Measurements from ENCODE around the gene WDR35. TPM values are rescaled to one million over a fixed set of nuclear protein-coding genes. Genes with fewer than 3 reads are reported as not detected.

The WDR35 gene
- total RNA-seq, 1 experiment from 2014 or later = 6.6 TPM

DNA sequence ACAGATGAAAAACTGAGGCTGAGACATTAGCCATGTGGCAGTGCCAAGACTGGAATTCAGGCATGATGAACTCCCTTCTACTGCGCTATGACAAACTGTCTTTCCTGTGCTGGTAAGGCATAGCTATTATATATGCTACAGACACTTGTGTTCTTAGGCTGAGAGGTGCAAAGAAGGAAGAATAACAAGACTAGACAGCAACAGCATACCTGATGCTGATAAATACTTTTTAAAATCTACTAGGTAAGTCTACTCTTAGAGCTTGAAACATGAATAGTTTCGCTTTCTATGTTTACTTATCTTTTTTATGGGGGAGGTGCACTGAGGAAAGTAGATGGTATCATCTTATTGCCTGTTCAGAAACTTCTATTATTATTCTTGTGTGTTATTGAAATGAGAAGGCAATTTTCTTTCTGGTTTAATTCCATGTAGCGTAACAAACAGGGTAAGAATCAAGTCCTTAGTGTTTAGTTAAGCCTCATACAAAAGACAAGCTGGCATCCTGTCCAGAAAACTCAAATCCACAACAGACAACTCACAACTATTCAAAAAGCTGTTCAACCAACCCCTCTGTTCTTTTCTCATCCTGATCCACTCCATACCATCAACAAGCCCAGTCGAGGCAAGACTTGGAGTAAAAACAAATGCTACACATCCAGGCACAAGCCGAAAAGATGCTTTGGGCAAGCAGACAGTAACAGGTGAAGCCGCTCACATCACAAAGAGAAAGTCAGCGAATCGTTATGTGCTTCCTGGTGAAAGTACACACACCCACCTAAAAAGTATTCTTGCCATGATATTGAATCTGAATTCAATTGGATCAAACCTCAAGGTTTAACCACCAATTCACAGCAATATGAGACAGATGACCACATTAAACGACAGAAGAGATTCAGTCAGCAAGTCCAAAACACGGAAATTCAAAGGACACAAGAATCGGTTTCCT lies 89.6 kb downstream of the WDR35 start:
- Histone ChIP-seq H3K27me3 (ENCODE audit: low read length) (no peaks in the 10 kb centered on the region), H3K79me2 (ENCODE audit: low read length) (peaks cover 55% of the 10 kb centered on the region), H3K36me3 (ENCODE audit: low read depth, low read length) (no peaks in the 10 kb centered on the region), H3K27ac (ENCODE audit: low read length) (peak overlapping the region; percentile 89; the same call in 1 of the 2 replicates), H3K9me2 (replicated peaks; ENCODE audit: low read length) (no peaks in the 10 kb centered on the region), H2AFZ (ENCODE audit: low read length) (peak overlapping the region; percentile 95), H3K9ac (ENCODE audit: low read length) (peak overlapping the region; percentile 96), H4K20me1 (ENCODE audit: low read length) (no peaks in the 10 kb centered on the region), H3K4me3 (ENCODE audit: low read length) (peak overlapping the region; percentile 85), H3K4me1 (ENCODE audit: insufficient read depth, low read length) (peaks cover 30% of the 10 kb centered on the region), H3K4me2 (ENCODE audit: low read length) (peak overlapping the region; percentile 98), H3F3A (ENCODE audit: low read length, unreplicated experiment) (no peaks in the 10 kb centered on the region), H3K9me3 (ENCODE audit: low read length) (no peaks in the 10 kb centered on the region)
- TF ChIP-seq EZH2phosphoT487 (IDR thresholded peaks at IDR 0.05; ENCODE audit: borderline replicate concordance, low read length) = no peak
- DNase-seq = peak; percentile 43
- BruUV-seq (replicated peaks) = no TSS peak
- intact Hi-C loops (cut with micrococcal nuclease) = loop anchor here (5.0 kb wide), 2 partner anchors 107 to 197 kb away; no protein-coding TSS in a partner anchor
- CTCF ChIA-PET = interaction anchor here (0.8 kb wide), 1 partner anchor 55 kb away, joined by 3 read pairs; no protein-coding TSS in a partner anchor
- peak; percentile 14; the same call in 1 of the 2 replicates for ATAC-seq
- POLR2A ChIA-PET (ENCODE audit: unreplicated experiment) = interaction anchor here (0.6 kb wide), 1 partner anchor 38 kb away, joined by 3 read pairs; no protein-coding TSS in a partner anchor

DNA sequence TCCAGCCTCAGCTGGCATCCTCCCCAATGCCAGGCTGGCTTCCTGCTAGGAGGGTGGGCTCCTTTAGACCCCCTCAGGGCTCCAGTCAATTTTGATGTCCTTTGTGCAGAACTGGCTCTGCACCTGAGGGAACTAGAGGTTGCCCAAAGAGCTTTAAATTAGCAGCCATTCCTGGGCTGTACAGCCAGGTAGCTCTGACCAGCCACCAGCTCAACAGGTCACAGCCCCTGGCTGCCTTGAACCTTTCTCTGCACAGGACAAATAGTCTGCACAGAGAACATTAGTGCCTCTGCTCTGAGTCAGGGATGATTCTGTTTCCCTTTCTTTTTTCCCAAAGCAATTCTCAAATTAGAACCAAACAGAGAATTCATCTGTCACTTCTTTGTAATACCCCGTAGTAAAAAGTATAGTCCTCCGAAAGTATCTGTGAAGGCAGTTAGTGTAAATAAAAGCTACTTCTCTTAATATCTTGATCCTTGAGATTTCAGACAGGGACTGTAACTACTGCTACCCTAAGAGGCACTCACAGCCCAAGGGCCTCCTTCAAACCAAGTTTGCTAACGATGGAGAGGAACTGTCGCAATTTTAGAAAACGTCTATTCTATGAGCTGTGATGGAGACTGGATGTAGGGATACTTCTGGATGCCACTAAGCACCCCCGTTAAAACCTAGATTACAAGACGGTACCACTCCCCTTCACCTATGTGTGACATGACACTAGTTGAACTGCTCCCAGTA lies 91.1 kb downstream of the WDR35 start:
- ATAC-seq = no peak; the same call in 1 of the 2 replicates
- H3K4me1 ChIP-seq (ENCODE audit: insufficient read depth, low read length) = peaks cover 30% of the 10 kb centered on the region
- BruUV-seq (replicated peaks) = no TSS peak
- ChIA-PET POLR2A (ENCODE audit: unreplicated experiment) (interaction anchor here (0.5 kb wide), 1 partner anchor 1370 kb away, joined by 3 read pairs; no protein-coding TSS in a partner anchor), CTCF (interaction anchor here (0.7 to 1.1 kb wide), 2 partner anchors 57 to 110 kb away, joined by 3 read pairs; no protein-coding TSS in a partner anchor)
- intact Hi-C loops (cut with micrococcal nuclease) = no loop called here
- TF ChIP-seq, protein P1, sequence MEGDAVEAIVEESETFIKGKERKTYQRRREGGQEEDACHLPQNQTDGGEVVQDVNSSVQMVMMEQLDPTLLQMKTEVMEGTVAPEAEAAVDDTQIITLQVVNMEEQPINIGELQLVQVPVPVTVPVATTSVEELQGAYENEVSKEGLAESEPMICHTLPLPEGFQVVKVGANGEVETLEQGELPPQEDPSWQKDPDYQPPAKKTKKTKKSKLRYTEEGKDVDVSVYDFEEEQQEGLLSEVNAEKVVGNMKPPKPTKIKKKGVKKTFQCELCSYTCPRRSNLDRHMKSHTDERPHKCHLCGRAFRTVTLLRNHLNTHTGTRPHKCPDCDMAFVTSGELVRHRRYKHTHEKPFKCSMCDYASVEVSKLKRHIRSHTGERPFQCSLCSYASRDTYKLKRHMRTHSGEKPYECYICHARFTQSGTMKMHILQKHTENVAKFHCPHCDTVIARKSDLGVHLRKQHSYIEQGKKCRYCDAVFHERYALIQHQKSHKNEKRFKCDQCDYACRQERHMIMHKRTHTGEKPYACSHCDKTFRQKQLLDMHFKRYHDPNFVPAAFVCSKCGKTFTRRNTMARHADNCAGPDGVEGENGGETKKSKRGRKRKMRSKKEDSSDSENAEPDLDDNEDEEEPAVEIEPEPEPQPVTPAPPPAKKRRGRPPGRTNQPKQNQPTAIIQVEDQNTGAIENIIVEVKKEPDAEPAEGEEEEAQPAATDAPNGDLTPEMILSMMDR (conservative IDR thresholded peaks at IDR 0.05; ENCODE audit: low read depth, low read length) = no peak
- no peak for TF ChIP-seq EZH2 (IDR thresholded peaks at IDR 0.05; ENCODE audit: low read length, unreplicated experiment)
- no peak for TF ChIP-seq EZH2phosphoT487 (IDR thresholded peaks at IDR 0.05; ENCODE audit: borderline replicate concordance, low read length)
- H2AFZ ChIP-seq (ENCODE audit: low read length) = 0 out of 2 replicates have a peak overlapping the region, but pooled peaks have one; percentile 8
- H3K9me2 ChIP-seq (replicated peaks; ENCODE audit: low read length) = no peaks in the 10 kb centered on the region
- H3K27me3 ChIP-seq (ENCODE audit: low read length) = no peaks in the 10 kb centered on the region
- DNase-seq = no peak
- no peaks in the 10 kb centered on the region for H4K20me1 ChIP-seq (ENCODE audit: low read length)
- H3K9ac ChIP-seq (ENCODE audit: low read length) = no peak overlapping the region
- peak overlapping the region; percentile 58 for H3K4me3 ChIP-seq (ENCODE audit: low read length)
- no peak overlapping the region for H3K27ac ChIP-seq (ENCODE audit: low read length)
- H3F3A ChIP-seq (ENCODE audit: low read length, unreplicated experiment) = no peaks in the 10 kb centered on the region
- H3K9me3 ChIP-seq (ENCODE audit: low read length) = no peaks in the 10 kb centered on the region
- H3K36me3 ChIP-seq (ENCODE audit: low read depth, low read length) = no peaks in the 10 kb centered on the region
- H3K4me2 ChIP-seq (ENCODE audit: low read length) = peak overlapping the region; percentile 79
- peaks cover 66% of the 10 kb centered on the region for H3K79me2 ChIP-seq (ENCODE audit: low read length)

DNA sequence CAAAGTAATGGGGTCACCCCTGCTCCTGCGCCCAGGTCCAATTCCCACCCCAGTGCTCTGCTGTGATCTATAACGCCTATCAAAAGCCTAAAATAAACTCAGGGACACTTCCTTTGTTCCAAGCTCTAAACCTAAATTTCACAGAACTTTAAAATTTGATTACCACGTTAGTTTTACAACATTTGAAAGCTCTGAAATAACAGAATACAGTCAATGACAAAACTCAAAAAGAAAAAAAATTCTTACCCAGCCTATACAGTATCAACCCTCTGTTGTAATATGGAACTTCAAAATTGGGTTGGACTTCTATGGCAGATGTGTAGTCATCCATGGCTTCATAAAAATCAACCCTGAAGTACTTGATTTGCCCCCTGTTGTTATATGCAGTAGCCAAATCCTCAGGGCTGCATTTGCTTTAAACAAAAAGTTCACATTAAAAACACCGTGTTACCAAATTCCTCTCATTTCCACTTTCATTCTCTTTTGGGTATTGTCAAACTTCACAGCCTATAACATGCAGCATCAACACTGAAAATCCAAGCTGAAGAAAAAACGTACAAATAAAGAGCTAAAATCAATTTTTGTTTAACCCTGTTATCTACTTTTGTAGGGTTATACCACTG lies 92.2 kb downstream of the WDR35 start:
- POLR2A ChIA-PET (ENCODE audit: unreplicated experiment) = interaction anchor here (0.5 kb wide), 1 partner anchor 1369 kb away, joined by 3 read pairs; no protein-coding TSS in a partner anchor
- Histone ChIP-seq H3K36me3 (ENCODE audit: low read depth, low read length) (no peaks in the 10 kb centered on the region), H3K4me3 (ENCODE audit: low read length) (peak overlapping the region; percentile 58), H3F3A (ENCODE audit: low read length, unreplicated experiment) (no peaks in the 10 kb centered on the region), H3K9ac (ENCODE audit: low read length) (no peak overlapping the region), H3K9me3 (ENCODE audit: low read length) (no peaks in the 10 kb centered on the region), H3K9me2 (replicated peaks; ENCODE audit: low read length) (no peaks in the 10 kb centered on the region), H2AFZ (ENCODE audit: low read length) (no peak overlapping the region), H4K20me1 (ENCODE audit: low read length) (no peaks in the 10 kb centered on the region), H3K27me3 (ENCODE audit: low read length) (no peaks in the 10 kb centered on the region), H3K4me1 (ENCODE audit: insufficient read depth, low read length) (peaks cover 24% of the 10 kb centered on the region), H3K79me2 (ENCODE audit: low read length) (peaks cover 71% of the 10 kb centered on the region), H3K4me2 (ENCODE audit: low read length) (peak overlapping the region; percentile 79), H3K27ac (ENCODE audit: low read length) (no peak overlapping the region)
- ATAC-seq (no peak), DNase-seq (no peak)
- CTCF ChIA-PET = interaction anchor here (1.1 kb wide), 1 partner anchor 58 kb away, joined by 3 read pairs; no protein-coding TSS in a partner anchor
- no TSS peak for BruUV-seq (replicated peaks)
- TF ChIP-seq, protein P1 (conservative IDR thresholded peaks at IDR 0.05; ENCODE audit: low read depth, low read length) = no peak
- intact Hi-C loops (cut with micrococcal nuclease) = no loop called here
